Bronchial epithelial cell (primary cell): ENCODE measurements around the gene LRCH3. TPM values are rescaled to one million over a fixed set of nuclear protein-coding genes. Genes with fewer than 3 reads are reported as not detected.
"Not testable (repeated sequence)": the region's sequence is repeated elsewhere in the genome, so short reads cannot be mapped to it uniquely, and the experiment has no call there.

Source experiments
- DNase-seq: peaks from one replicate; pipeline ENCODE4 v3.0.0-alpha.2; 2010; ENCODE audit warnings: low read depth
- FAIRE-seq: peaks from 2 replicates; lab custom pipeline; 2011; peaks lifted over from hg19 to GRCh38; lab: Jason Lieb, UNC
- H3K27me3 ChIP-seq: 2 replicates; pipeline ENCODE4 v1.5.1; 2011; ENCODE audit warnings: low read length; ENCODE audit not compliant: control insufficient read depth, insufficient read depth
- H3K36me3 ChIP-seq: 2 replicates; pipeline ENCODE4 v1.5.1; 2011; ENCODE audit warnings: low read length; ENCODE audit not compliant: control insufficient read depth, insufficient read depth
- H3K4me3 ChIP-seq: 2 replicates; pipeline ENCODE4 v1.5.1; 2011; ENCODE audit warnings: mild to moderate bottlenecking, low read depth, low read length, control low read depth
- total RNA-seq: library from RNA; depleted of rRNA; stranded (reverse); fragments of >200 nt; gene quantifications from 2 replicates; pipeline ENCODE4 v1.2.1, GENCODE V29; 2014
- TF ChIP-seq, protein P1 (sequence below): IDR thresholded peaks from 2 replicates; pipeline ENCODE4 v1.5.1; 2011; ENCODE audit warnings: mild to moderate bottlenecking, moderate library complexity, low read length, control low read depth, inconsistent platforms; ENCODE audit not compliant: insufficient read depth, severe bottlenecking

Gene LRCH3
- total RNA-seq, 1 donor from 2014 or later: 25.5 TPM

GRCh38 chr3:197912741-197913476 is 121.9 kb downstream of the LRCH3 start:
- TF ChIP-seq, protein P1, sequence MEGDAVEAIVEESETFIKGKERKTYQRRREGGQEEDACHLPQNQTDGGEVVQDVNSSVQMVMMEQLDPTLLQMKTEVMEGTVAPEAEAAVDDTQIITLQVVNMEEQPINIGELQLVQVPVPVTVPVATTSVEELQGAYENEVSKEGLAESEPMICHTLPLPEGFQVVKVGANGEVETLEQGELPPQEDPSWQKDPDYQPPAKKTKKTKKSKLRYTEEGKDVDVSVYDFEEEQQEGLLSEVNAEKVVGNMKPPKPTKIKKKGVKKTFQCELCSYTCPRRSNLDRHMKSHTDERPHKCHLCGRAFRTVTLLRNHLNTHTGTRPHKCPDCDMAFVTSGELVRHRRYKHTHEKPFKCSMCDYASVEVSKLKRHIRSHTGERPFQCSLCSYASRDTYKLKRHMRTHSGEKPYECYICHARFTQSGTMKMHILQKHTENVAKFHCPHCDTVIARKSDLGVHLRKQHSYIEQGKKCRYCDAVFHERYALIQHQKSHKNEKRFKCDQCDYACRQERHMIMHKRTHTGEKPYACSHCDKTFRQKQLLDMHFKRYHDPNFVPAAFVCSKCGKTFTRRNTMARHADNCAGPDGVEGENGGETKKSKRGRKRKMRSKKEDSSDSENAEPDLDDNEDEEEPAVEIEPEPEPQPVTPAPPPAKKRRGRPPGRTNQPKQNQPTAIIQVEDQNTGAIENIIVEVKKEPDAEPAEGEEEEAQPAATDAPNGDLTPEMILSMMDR: no peak
- Histone ChIP-seq H3K4me3 (no peak overlapping the region), H3K36me3 (no peaks in the 10 kb centered on the region), H3K27me3 (no peaks in the 10 kb centered on the region)
- DNase-seq: no peak
- no peak for FAIRE-seq

DNA sequence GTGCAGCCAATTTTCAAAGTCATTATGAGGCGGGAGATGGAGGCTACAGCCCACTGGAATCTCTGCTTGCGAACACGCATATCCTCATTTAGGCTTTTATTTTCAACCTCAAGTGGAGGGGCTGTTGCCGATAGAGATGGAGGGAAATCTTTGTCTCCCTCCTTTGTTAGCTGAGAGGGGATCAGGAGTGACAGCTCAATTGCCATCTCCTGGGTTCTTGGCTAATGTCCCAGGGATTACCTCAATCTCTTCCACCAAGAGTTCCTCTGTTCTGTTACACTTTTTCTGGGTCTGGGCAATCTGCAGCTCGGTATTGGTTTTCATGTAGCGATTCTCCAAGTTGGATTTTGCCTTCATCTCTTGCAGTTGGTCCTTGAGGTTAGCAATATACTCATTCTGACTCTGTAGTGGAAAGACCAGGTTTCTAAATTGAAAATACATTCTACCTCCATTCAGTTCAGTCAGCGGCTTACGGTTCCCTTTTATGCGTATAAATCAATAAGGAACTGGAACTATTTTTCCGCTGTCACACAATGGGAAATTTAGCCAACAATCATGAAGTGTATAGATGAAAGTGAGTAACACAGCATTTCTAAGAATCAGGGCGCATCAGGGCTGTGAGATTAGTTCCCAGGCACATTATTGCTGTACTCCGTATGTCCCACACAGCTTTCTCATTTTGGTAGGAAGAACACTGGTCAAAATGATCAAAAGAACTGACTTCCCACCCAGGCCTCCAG is 122.8 kb downstream of the LRCH3 start:
- FAIRE-seq (no peak), DNase-seq (no peak)
- Histone ChIP-seq H3K36me3 (no peaks in the 10 kb centered on the region), H3K4me3 (no peak overlapping the region), H3K27me3 (no peaks in the 10 kb centered on the region)
- TF ChIP-seq, protein P1: no peak

- not testable (repeated sequence) for H3K27me3 ChIP-seq, DNase-seq
Observed at GRCh38 chr3:197921429-197922275, 130.6 kb downstream of the LRCH3 start.

GRCh38 chr3:197926418-197926817 is 135.4 kb downstream of the LRCH3 start:
- Histone ChIP-seq H3K4me3 (no peak overlapping the region), H3K27me3 (no peaks in the 10 kb centered on the region), H3K36me3 (no peaks in the 10 kb centered on the region)
- DNase-seq: no peak
- TF ChIP-seq, protein P1: peak; percentile 26
- no peak for FAIRE-seq

More at GRCh38 chr3:197921429-197922275, 130.6 kb downstream of the LRCH3 start:
- not testable (repeated sequence) for H3K4me3 ChIP-seq, FAIRE-seq, H3K36me3 ChIP-seq

DNA sequence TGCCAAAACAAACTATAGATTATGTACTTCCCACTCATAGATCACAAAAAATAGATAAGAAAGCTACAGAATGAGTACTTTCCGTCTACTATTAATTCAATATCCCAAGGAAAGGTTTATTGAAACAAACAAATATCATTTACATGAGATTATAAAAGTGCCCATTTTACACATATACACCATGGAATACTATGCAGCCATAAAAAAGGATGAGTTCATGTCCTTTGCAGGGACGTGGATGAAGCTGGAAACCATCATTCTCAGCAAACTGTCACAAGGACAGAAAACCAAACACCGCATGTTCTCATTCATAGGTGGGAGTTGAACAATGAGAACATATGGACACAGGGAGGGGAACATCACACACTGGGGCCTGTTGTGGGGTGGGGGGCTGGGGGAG is 136.5 kb downstream of the LRCH3 start:
- not testable (repeated sequence) for DNase-seq, H3K27me3 ChIP-seq, H3K36me3 ChIP-seq, H3K4me3 ChIP-seq, FAIRE-seq

- Histone ChIP-seq H3K4me3 (no peak overlapping the region), H3K36me3 (no peaks in the 10 kb centered on the region), H3K27me3 (no peaks in the 10 kb centered on the region)
- no peak for DNase-seq
- TF ChIP-seq, protein P1: no peak
- FAIRE-seq: no peak
Observed at GRCh38 chr3:197936819-197937384, 145.8 kb downstream of the LRCH3 start.

Other genes starting within 250 kb of the LRCH3 start
- 13.7 and 16.8 TPM in 2 replicates for gene BDH1, start 235.3 kb upstream of the LRCH3 start, total RNA-seq
- gene RUBCN, start 54.4 kb upstream of the LRCH3 start, total RNA-seq: 9.2 and 10.8 TPM in 2 replicates
- 37.9 and 47.4 TPM in 2 replicates for gene FYTTD1, start 41.4 kb upstream of the LRCH3 start, total RNA-seq
- gene RPL35A, start 158.9 kb downstream of the LRCH3 start, total RNA-seq: 648 and 676 TPM in 2 replicates
- gene LMLN, start 169.0 kb downstream of the LRCH3 start, total RNA-seq: 3.9 and 4.7 TPM in 2 replicates